WI38 (cell line): ENCODE results near the gene SELENOT.

Source experiments
- H3K4me3 ChIP-seq: 2 replicates; pipeline ENCODE4 v1.5.1; 2011; ENCODE audit warnings: low read depth, mild to moderate bottlenecking, control low read depth, low read length
- CTCF ChIP-seq: IDR thresholded peaks from 2 replicates; pipeline ENCODE4 v1.5.1; 2012; ENCODE audit warnings: low read depth, mild to moderate bottlenecking, control low read depth, low read length

Gene SELENOT

DNA sequence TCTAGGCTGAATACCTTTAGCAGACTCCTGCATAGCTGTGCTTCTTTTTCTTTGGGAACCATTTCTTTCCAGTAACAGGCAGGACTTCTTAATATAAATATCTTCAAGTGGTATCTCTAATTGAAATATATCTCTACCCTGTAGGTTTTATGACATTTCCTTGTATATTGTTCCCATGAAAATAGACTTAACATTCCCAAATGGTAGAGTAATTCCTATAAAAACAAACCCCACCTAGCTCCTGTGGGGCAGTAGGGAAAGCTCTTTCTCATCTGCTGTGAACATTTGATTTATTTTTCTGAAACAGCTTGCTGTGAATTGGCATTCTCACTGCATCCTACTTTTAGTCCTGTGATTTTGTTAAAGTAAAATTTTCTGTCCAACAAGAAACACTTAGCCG lies 20.8 kb downstream of the SELENOT start:
- H3K4me3 ChIP-seq: no peak overlapping the region
- no peak for TF ChIP-seq CTCF

GRCh38 chr3:150626148-150626930 lies 23.2 kb downstream of the SELENOT start:
- TF ChIP-seq CTCF: no peak

GRCh38 chr3:150627557-150627956 lies 24.4 kb downstream of the SELENOT start:
- H3K4me3 ChIP-seq: no peak overlapping the region
- TF ChIP-seq CTCF: no peak

More at GRCh38 chr3:150626148-150626930, 23.2 kb downstream of the SELENOT start:
- H3K4me3 ChIP-seq: no peak overlapping the region

DNA sequence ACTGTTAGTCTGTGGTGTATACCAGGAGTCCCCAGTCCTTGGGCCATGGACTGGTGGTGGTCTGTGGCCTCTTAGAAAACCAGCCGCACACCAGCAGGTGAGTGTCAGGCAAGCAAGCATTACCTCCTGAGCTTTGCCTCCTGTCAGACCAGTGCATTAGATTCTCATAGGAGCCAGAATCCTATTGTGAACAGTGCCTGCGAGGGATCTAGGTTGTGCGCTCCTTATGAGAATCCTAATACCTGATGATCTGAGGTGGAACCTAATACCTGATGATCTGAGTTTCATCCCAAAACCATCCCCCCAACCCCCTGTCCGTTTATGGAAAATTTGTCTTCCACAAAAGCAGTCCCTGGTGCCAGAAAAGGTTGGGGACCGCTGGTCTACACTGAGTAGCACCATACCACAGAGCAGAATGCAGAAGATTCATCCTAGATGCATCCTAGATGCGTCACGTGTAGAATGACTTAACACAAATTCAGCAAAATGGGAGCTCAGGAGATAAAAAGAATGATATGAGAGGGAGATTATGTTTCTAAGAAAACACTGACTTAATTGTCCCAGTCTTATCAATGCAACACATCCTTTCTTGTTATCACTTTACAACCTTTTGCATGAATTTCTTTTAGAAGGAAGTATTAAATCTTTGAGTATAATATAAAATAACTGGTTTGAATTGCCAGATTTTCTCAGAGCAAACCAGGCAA lies 28.5 kb downstream of the SELENOT start:
- H3K4me3 ChIP-seq: no peak overlapping the region
- TF ChIP-seq CTCF: no peak

DNA sequence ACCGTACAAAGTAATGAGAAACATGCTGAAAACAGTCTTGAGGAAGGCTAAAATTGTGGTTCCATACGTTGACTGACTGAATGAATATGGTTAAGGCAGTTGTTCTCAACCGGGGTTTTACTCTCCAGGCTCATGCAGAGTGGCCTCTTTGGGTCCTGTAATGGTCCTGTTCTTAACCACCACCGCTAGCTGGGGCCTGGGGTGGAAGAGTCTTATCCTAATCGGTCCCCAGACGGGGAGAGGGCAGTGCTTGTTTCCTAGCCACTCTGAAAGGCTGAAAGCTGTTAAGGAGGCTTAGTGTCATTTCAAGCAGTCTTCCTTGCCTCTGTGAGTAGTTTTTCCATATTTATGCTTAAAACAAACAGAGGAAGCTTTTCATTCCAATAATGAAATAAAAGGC lies 32.0 kb downstream of the SELENOT start:
- H3K4me3 ChIP-seq: no peak overlapping the region
- no peak for TF ChIP-seq CTCF

GRCh38 chr3:150635526-150635925 lies 32.4 kb downstream of the SELENOT start:
- TF ChIP-seq CTCF: no peak
- H3K4me3 ChIP-seq: no peak overlapping the region

DNA sequence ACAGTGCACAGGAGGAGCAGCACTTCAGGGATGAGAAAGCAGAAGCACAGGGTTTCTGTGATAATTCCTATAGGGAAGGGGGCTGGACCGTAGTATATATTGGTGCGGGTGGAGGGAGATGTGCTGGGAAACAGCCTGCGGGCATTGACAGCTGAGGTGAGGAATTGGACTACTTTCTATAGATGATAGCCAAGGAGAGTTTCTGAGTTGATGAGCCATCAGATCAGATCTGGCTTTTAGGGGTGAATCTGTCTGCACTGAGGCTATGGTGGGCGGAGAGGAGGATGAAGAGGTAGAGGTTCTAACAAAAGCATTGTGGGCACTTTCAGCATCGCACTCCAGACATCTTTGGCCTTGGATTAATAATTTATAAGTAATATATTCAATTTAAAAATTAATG lies 33.1 kb downstream of the SELENOT start:
- no peak overlapping the region for H3K4me3 ChIP-seq
- TF ChIP-seq CTCF: no peak
